DMS153 treated with DMSO at 0.1 percent for 48 hours (cell line): ENCODE measurements around the gene DNAH2.

Experiments
- DNase-seq: peaks from one replicate; lab custom pipeline; 2025; ENCODE audit not compliant: unreplicated experiment; lab: John Stamatoyannopoulos, UW

The DNAH2 gene, protein sequence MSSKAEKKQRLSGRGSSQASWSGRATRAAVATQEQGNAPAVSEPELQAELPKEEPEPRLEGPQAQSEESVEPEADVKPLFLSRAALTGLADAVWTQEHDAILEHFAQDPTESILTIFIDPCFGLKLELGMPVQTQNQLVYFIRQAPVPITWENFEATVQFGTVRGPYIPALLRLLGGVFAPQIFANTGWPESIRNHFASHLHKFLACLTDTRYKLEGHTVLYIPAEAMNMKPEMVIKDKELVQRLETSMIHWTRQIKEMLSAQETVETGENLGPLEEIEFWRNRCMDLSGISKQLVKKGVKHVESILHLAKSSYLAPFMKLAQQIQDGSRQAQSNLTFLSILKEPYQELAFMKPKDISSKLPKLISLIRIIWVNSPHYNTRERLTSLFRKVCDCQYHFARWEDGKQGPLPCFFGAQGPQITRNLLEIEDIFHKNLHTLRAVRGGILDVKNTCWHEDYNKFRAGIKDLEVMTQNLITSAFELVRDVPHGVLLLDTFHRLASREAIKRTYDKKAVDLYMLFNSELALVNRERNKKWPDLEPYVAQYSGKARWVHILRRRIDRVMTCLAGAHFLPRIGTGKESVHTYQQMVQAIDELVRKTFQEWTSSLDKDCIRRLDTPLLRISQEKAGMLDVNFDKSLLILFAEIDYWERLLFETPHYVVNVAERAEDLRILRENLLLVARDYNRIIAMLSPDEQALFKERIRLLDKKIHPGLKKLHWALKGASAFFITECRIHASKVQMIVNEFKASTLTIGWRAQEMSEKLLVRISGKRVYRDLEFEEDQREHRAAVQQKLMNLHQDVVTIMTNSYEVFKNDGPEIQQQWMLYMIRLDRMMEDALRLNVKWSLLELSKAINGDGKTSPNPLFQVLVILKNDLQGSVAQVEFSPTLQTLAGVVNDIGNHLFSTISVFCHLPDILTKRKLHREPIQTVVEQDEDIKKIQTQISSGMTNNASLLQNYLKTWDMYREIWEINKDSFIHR (N-terminal part only)

DNA sequence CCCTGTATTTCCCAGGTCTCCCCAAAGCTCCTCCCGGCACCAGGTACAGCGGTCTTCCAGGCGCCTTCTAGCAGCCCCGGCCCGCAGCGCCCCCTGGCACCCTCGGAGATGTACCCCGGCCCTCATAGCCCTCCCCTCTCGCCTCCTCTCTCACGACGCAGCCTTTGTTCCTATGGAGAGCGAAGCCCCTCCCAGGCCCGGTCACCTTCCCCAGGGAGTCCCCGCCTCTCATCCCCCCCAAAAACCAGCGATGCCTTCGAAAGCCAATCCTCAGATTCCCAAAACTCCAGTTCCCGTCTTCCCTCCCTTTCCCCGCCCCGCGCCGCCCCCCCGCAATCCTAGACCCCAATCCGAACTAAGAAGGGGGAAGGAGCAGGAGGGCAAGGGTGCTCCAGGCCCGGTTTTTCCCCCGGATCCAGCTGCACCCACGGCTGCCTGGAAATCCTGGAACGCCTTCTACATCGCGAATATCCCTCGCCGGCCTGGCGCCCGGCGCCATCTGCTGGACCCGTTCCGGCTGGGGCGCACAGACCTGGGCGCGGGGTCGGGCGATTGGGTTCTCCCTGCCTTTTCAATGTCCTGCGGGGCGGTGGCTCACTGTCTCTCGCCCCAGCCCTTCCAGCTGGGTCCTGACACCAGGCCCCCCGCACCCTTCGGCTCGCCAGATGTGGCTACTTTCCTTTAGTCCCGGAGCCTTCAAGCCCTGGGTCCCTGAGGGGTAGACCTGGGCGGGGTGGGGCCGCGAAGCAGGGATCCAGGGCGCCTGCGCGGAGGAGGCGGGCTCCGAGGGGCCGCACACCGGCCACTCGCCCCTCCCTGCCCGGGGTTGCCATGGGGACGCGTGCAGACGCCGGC is at the start of gene DNAH2:
Gene DNAH2 (plus strand): TSS at position 844 of the 855 bp plus-strand sequence. CDS start 1,991 bp downstream, outside the sequence.
- peak; percentile 50 for DNase-seq

DNA sequence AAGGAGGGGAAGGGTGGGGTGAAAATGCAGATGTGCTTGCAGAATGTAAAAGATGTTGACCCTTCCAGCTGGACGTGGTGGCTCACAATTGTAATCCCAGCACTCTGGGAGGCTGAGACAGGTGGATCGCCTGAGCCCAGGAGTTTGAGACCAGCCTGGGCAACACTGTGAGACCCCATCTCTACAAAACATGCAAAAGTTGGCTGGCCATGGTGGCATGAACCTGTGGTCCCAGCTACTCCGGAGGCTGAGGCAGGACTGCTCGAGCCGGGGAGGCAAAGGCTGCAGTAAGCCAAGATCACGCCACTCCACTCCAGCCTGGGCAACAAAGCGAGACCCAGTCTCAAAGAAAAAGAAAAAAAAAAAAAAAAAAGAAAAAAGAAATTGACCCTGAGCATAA is 49.1 kb upstream of the DNAH2 start:
- DNase-seq = no peak

DNA sequence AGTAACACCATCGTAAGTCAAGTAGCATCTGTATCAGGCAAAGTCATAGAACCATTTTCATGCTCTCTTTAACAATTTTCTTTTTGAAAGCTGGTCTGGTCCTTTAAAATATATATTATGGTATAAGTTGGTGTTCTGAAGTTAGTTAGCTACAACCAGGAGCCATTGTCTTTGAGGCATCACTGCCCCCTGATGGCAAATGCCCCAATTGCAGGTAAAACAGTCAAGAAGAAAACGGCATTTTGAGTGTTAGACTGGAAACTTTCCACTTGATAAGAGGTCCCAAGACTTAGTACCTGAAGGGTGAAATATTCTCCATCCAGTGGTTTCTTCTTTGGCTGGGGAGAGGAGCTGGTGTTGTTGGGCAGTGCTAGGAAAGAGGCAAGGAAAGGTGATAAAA is 44.3 kb upstream of the DNAH2 start:
- DNase-seq = no peak

DNA sequence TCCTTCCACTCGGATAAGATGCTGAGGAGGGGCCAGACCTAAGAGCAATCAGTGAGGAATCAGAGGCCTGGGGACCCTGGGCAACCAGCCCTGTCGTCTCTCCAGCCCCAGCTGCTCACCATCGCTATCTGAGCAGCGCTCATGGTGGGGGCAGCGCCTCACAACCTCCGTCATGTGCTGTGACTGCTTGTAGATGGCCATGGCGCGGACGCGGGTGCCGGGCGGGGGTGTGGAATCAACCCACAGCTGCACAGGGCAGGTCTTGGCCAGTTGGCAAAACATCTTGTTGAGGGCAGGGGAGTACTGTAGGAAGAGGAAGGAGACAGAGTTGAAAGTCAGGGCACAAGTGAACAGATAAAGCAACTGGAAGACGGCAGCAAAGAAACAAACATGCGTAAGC is 42.6 kb upstream of the DNAH2 start:
- no peak for DNase-seq

DNA sequence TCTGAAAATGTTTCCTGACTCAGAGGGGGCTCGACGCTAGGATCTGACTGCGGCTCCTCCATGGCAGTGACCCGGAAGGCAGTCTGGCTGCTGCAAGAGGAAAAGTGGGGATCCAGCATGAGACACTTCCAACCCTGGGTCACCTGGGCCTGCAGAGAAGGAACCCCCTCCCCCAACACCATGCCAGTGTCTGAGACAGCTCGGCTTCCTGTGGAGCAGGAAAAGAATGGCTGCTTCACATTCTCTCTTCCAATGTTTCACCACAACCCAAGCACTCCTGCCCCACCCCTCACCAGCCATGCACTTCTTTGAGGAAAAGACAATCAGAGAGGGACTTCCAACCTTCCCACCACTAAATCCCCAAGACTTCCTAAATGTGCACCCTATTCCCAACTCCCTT is 41.0 kb upstream of the DNAH2 start:
- DNase-seq = no peak

DNA sequence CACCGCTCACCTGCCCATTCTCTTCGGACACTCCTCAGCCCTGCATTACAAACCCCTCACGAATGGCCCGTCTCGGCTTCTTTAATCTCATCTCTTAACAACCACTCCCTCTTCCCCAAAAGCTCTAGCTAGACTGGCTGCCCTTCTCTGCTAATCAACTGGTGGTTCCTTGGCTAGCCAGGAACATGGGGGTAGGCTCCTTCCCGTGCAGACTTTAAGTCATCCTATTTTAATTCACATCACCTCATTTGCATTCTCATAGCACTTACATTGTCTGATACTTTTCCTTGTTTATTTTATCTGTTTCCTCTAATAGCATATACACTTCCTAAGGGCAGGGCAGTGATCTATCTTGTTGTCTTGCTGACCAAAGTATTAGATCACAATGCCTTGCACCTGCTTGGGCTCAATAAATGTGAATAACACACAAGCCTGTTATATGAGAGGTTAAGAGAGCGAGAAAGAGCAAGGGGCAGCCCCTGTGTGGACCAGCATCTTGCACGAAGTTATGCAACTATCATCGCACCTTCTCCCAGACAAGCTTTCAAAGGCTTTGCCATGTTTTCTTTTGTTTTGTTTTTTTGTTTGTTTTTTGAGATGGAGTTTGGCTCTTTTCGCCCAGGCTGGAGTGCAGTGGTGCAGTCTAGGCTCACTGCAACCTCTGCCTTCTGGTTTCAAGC is 40.0 kb upstream of the DNAH2 start:
- DNase-seq = no peak

DNA sequence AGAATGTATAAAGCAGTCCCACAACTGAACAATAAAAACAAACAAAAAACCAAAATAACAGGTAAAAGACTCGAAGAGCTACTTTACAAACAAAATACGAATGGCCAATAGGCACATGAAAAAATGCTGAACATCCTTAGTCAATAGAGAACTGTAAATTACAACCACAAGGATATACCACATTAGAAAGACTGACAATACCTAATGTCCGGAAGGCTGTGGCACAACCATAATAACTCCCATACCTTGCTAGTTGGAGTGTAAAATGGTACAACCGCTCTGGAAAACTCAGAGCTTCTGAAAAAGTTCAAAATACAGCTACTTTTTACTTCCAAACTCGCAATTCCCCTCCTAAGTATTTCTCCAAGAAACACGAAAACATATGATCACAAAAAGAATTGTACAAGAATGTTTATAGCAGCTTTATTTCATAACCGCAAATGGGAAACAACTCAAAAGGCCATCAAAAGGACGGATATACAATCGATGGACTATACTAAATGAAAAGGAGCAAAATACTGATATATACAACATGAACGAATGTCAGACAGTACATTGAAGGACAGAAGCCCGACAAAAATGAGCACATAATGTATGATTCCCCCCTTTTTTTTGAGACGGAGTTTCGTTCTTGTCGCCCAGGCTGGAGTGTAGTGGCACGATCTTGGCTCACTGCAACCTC is 32.6 kb upstream of the DNAH2 start:
- DNase-seq = no peak

DNA sequence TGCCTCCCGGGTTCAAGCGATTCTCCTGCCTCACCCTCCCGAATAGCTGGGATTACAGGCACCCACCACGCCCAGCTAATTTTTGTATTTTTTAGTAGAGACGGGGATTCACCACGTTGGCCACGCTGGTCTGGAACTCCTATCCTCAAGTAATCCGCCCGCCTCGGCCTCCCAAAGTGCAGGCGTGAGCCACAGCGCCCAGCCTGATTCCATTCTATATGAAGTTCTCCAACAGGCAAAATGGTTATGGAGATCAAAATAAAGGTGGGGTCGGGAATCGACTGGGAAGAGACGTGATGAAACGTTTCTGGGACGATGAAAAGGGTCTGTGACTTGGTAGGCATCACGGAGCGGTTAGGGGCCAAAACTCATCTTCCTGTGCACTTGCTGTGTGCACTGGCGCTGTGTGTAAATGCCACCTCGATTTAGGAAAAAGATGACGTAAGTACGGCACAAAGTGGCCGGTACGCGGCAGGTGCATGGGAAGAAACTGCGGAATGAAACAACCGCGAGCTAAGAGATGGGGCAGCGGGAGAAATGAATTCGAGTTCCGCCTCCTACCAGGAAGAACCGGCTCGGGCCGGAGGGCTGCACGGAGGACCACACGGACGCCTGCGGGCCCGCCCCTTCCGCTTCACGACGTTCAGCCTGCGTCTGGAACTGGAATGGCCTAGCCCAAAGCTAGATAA is 31.9 kb upstream of the DNAH2 start:
- DNase-seq = peak; percentile 67

DNA sequence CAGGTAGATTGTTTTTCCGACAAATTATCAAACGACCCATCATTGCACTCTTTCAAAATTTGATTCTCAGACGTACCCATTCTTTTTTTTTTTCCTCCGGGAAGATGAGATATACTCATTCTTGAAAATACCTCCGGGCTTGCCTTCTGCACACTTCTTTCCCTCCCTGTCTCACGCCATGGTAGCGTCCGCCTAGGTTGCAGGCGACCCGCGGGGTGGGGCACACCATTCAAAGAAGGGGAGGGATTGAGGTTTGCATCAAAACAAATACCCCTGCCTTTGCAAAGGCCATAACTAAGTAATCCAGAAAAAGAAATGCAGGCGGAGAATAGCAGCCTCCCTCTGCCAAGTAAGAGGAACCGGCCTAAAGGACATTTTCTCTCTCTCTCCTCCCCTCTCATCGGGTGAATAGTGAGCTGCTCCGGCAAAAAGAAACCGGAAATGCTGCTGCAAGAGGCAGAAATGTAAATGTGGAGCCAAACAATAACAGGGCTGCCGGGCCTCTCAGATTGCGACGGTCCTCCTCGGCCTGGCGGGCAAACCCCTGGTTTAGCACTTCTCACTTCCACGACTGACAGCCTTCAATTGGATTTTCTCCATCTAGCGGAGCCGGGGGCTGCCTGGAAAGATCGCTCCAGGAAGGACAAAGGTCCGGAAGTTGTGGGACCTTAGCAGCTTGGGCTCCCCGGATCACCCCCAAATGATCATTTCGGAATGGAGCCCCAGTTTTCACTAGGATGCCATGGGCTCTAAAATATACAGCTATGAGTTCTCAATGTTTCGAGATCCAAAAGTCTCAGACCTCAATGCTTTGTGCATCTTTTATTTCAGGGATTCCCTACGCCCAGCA is 31.1 kb upstream of the DNAH2 start:
- peak; percentile 67 for DNase-seq

DNA sequence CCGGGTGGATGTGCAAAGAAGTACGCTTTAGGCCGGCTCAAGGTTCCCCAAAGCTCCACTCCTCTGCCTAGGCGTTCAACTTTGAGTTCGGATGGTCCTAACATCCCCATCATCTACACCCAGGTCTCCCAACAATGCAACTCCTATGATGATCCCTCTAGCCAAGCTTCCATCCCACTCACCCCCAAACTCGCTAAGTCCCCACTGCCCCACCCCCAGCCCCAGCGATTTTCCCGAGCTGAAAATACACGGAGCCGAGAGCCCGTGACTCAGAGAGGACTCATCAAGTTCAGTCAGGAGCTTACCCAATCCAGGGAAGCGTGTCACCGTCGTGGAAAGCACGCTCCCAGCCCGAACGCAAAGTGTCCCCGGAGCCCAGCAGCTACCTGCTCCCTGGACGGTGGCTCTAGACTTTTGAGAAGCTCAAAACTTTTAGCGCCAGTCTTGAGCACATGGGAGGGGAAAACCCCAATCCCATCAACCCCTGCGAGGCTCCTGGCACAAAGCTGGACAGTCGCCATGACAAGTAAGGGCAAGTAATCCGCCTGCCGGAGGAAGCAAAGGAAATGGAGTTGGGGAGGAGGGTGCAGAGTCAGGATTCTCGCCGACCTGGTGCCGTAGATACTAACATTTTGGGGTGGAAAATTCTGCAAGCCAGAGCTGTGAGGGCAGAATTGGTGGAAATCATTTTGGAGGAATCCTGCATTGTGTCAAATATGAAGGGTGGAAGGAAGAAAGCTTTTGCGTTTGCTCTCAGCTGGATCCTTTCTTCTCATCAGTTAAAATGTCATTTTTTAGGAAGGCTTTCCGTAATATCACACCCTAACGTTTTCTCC is 30.3 kb upstream of the DNAH2 start, which contains the start of gene TP53:
Gene TP53 (minus strand): TSS at position 419 of the 836 bp plus-strand sequence. CDS start 10,896 bp downstream, outside the sequence.
- DNase-seq = no peak

DNA sequence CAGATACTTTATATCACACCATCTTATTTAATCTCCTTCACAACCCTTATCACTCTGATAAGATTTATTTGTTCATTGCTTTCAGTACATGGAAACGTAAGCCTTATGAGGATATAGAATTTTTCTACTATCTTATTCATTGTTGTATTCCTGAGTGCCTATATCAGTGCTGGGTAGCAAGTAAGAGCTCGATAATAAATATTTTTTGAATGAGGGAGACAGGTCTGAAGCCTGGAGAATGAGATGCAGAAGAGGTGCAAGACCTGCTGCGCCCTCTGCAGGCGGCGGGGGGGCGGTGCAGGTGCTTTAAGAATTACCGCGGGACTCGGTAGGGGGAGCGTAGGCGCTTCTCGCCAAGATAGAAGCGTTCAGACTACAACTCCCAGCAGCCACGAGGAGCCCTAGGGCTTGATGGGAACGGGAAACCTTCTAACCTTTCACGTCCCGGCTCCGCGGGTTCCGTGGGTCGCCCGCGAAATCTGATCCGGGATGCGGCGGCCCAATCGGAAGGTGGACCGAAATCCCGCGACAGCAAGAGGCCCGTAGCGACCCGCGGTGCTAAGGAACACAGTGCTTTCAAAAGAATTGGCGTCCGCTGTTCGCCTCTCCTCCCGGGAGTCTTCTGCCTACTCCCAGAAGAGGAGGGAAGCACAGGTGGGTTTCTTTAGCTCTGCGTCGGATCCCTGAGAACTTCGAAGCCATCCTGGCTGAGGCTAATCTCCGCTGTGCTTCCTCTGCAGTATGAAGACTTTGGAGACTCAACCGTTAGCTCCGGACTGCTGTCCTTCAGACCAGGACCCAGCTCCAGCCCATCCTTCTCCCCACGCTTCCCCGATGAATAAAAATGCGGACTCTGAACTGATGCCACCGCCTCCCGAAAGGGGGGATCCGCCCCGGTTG is 29.4 kb upstream of the DNAH2 start, which contains the start of gene WRAP53:
Gene WRAP53 (plus strand): TSS at position 570 of the 900 bp plus-strand sequence. CDS start 172 bp downstream, at position 742.
- DNase-seq = peak; percentile 74

DNA sequence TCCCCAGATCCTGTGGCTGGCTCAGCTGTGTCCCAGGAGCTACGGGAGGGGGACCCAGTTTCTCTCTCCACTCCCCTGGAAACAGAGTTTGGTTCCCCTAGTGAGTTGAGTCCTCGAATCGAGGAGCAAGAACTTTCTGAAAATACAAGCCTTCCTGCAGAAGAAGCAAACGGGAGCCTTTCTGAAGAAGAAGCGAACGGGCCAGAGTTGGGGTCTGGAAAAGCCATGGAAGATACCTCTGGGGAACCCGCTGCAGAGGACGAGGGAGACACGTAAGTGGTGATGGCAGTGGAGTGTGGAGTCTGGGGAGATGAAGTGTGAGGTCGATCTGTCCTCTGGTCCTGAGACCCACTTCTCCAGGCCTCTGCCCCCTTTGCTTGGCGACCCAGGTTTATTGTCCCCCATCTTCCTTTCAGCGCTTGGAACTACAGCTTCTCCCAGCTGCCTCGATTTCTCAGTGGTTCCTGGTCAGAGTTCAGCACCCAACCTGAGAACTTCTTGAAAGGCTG is 28.7 kb upstream of the DNAH2 start:
- no peak for DNase-seq

DNA sequence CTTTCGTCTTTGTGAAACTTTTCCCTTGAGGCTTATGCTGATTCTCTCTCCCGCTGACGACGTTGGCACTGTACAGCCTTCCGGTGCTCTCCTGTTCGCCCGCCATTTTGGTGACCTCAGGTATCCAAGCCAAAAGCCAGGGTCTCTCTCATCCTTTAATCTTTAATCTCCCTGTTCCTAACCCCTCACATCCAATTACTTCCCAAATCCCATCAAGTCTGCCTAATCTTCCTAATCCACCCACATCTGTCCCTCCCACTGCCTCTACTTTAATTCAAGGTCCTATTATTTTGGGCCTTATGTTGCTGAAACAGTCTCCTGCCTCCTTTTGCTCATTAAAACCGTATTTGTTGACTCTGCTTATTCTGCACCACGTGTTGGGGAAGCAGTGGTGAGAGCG is 22.0 kb upstream of the DNAH2 start:
- DNase-seq = no peak

DNA sequence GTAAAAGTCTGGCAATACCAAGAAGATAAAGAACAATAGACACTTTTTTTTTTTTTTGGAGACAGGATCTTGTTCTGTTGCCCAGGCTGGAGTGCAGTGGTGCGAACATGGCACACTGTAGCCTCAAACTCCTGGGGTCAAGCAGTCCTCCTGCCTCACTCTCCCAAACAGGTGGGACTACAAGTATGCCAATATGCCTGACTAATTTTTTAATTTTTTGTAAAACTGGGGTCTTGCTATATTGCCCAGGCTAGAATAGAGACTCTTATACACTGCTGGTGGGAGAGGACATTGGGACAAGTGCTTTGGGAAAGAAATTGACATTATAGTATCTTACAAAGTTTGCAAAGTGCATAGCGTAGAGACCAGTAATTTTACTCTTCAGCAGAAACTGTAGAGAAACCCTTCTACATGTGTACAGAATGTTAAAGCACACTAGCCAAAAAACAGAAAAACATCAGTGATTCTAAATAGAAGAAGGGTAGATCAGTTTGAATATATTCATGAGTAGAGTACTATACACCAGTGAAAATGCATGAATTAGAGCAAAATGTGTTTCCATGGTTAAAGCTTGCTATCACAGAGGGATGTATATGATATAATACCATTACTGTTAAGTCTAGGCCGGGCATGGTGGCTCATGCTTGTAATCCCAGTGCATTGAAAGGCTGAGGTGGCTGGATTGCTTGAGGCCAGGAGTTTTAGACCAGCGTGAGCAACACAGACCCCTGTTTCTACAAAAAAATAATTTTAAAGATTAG is 19.5 kb upstream of the DNAH2 start:
- DNase-seq = no peak

DNA sequence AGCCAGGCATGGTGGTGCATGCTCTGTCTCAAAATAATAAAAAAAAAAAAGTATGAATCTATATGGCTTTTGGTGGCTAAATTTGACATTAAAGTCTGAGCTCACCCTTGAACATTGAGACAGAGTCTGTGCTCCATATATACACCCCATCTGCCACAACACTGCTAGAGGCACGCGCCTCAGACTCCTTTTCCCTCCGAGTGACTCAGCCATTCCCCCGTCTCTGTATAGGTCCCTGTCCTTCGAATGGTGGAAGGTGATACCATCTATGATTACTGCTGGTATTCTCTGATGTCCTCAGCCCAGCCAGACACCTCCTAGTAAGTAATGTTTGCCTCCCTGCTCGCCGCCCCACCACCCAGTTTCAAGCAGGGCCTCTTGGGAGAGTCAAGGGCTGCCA is 17.0 kb upstream of the DNAH2 start:
- no peak for DNase-seq
